ENCODE measurements around the gene CDHR1. TPM values are rescaled to one million over a fixed set of nuclear protein-coding genes. Genes with fewer than 3 reads are reported as not detected.
A peak's percentile ranks its signal among the peaks of the same experiment; 100 is the strongest.

CDHR1 gene
- total and polyA plus RNA-seq, 10 of the 15 experiments (the other 5 are each of a cell fraction or from before 2014, with no cell fraction given), result 0.17 to 3.0 (median 0.34) TPM

- WGBS (ENCODE audit: insufficient coverage, insufficient replicate concordance, low lambda C conversion rate, missing lambda C conversion rate), result 64% methylated on average over 9 of the region's 9 CpGs
- no TSS peak for BruUV-seq (replicated peaks)
- intact Hi-C loops (cut with micrococcal nuclease; ENCODE audit: unreplicated experiment) (loop anchor here (10.0 kb wide), 1 partner anchor 376 kb away; no protein-coding TSS in a partner anchor), in situ Hi-C loops (cut with MboI) (no loop called here)
- no peak overlapping the region for H3K9ac ChIP-seq (ENCODE audit: control insufficient read depth, insufficient read depth, low read length)
- no peaks in the 10 kb centered on the region for H3K27me3 ChIP-seq (replicated peaks in 1 of 2; ENCODE audit: control insufficient read depth in 2 of 2, insufficient read depth in 2 of 2, low read length in 1 of 2)
- H3K27ac ChIP-seq (ENCODE audit: control insufficient read depth, insufficient read depth), result no peak overlapping the region
- ChIA-PET SMC1A (ENCODE audit: uncharacterized antibody, unreplicated experiment) (interaction anchor here (1.0 to 4.5 kb wide), 6 partner anchors 7 to 42 kb away, joined by 3 to 21 read pairs (median 4); partner anchors contain the start of gene GHITM), RAD21 (ENCODE audit: unreplicated experiment) (interaction anchor here (1.0 to 1.2 kb wide), 3 partner anchors 11 to 42 kb away, joined by 3 to 5 read pairs (median 3); no protein-coding TSS in a partner anchor), POLR2A (interaction anchor here (0.9 kb wide), 1 partner anchor 10 kb away, joined by 3 read pairs; no protein-coding TSS in a partner anchor), CTCF (interaction anchor here (0.9 to 25.5 kb wide), 4 partner anchors 10 to 45 kb away, joined by 3 to 788 read pairs (median 32); partner anchors contain the start of gene CDHR1)
- H3K4me3 ChIP-seq, result no peak overlapping the region
- H2AFZ ChIP-seq (ENCODE audit: control insufficient read depth, low read depth, low read length), result no peak overlapping the region
- H3K9me3 ChIP-seq (replicated peaks; ENCODE audit: control insufficient read depth, insufficient read depth, low read length), result no peaks in the 10 kb centered on the region
- H3K4me1 ChIP-seq (ENCODE audit: control insufficient read depth, insufficient read depth, low read length), result peaks cover 7% of the 10 kb centered on the region
- peaks cover 3% of the 10 kb centered on the region; the same call in 1 of the 2 replicates for H4K20me1 ChIP-seq (ENCODE audit: control insufficient read depth, insufficient read depth)
- no peak for DNase-seq (ENCODE audit: low read depth, low spot score)
- ATAC-seq, result no peak
- peaks cover 18% of the 10 kb centered on the region for H3K79me2 ChIP-seq (ENCODE audit: control insufficient read depth, insufficient read depth, low read length)
- no peak for FAIRE-seq
- H3K4me2 ChIP-seq (ENCODE audit: control insufficient read depth, insufficient read depth), result no peak overlapping the region
- peaks cover 0 to 16% of the 10 kb centered on the region in 2 experiments; a peak in 3 of 4 replicates for H3K36me3 ChIP-seq (ENCODE audit: control insufficient read depth in 2 of 2, insufficient read depth in 2 of 2, low read length in 1 of 2)
- TF ChIP-seq TCF7 (IDR thresholded peaks at IDR 0.05; ENCODE audit: borderline replicate concordance) (no peak), MTA3 (IDR thresholded peaks at IDR 0.05; ENCODE audit: borderline replicate concordance, low read length) (0 out of 2 replicates have a peak, but pooled peaks have one; percentile 25)
These were observed 35.2 kb upstream of the CDHR1 start for GRCh38 chr10:84159076-84159685.

DNA sequence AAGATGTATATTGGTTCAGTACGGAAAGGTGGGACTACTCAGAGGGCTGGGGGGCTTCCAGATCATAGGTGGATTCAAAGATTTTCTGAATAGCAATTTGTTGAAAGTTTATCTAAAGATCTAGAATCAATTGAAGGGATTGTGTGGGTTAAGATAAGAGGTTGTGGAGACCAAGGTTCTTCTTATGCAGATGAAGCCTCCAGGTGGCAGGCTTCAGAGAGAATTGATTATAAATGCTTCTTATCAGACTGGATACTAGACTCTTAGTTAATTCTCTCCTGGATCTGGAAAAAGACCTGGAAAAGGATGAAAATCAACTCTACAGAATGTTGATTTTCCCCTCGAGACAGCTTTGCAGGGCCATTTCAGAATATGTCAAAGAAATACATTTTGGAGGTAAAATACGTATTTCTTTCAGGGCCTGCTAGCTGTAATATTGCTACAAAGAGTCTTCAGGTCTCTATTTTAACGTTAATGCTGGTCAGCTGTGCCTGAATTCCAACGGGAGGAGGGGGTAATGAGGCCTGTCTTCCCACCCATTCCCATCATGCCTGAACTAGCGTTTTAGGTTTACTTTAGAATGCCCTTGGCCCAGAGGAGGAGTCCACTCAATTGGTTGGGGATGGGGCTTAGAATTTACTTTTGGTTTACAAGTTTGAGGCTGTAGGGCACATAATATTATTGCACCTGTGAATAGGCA, 33.5 kb upstream of the CDHR1 start:
- Histone ChIP-seq H3K27me3 (replicated peaks in 1 of 2; ENCODE audit: control insufficient read depth in 2 of 2, insufficient read depth in 2 of 2, low read length in 1 of 2) (no peaks in the 10 kb centered on the region), H3K4me1 (ENCODE audit: control insufficient read depth, insufficient read depth, low read length) (peaks cover 19% of the 10 kb centered on the region), H2AFZ (ENCODE audit: control insufficient read depth, low read depth, low read length) (no peak overlapping the region), H3K4me2 (ENCODE audit: control insufficient read depth, insufficient read depth) (no peak overlapping the region), H3K36me3 (ENCODE audit: control insufficient read depth in 2 of 2, insufficient read depth in 2 of 2, low read length in 1 of 2) (peaks cover 2 to 11% of the 10 kb centered on the region in 2 experiments), H3K9me3 (replicated peaks; ENCODE audit: control insufficient read depth, insufficient read depth, low read length) (no peaks in the 10 kb centered on the region), H3K27ac (ENCODE audit: control insufficient read depth, insufficient read depth) (no peak overlapping the region), H3K4me3 (no peak overlapping the region), H3K79me2 (ENCODE audit: control insufficient read depth, insufficient read depth, low read length) (peaks cover 29% of the 10 kb centered on the region), H4K20me1 (ENCODE audit: control insufficient read depth, insufficient read depth) (peaks cover 3% of the 10 kb centered on the region; the same call in 1 of the 2 replicates), H3K9ac (ENCODE audit: control insufficient read depth, insufficient read depth, low read length) (no peak overlapping the region)
- DNase-seq (ENCODE audit: low read depth, low spot score) (no peak), FAIRE-seq (no peak), ATAC-seq (0 out of 3 replicates have a peak, but pooled peaks have one; percentile 18)
- RAD21 ChIA-PET (ENCODE audit: unreplicated experiment), result interaction anchor here (0.9 to 2.0 kb wide), 5 partner anchors 13 to 50 kb away, joined by 3 to 8 read pairs (median 5); no protein-coding TSS in a partner anchor
- POLR2A ChIA-PET, result interaction anchor here (1.0 kb wide), 1 partner anchor 17 kb away, joined by 3 read pairs; no protein-coding TSS in a partner anchor
- in situ Hi-C loops (cut with MboI) (loop anchor here (5.0 kb wide), 1 partner anchor 36 kb away; no protein-coding TSS in a partner anchor), intact Hi-C loops (cut with micrococcal nuclease; ENCODE audit: unreplicated experiment) (loop anchor here (2.0 kb wide), 1 partner anchor 44 kb away; no protein-coding TSS in a partner anchor)
- WGBS (ENCODE audit: insufficient coverage, insufficient replicate concordance, low lambda C conversion rate, missing lambda C conversion rate), result 78% methylated on average over 6 of the region's 6 CpGs
- SMC1A ChIA-PET (ENCODE audit: uncharacterized antibody, unreplicated experiment), result interaction anchor here (1.1 to 2.3 kb wide), 5 partner anchors 11 to 44 kb away, joined by 3 to 10 read pairs (median 7); no protein-coding TSS in a partner anchor
- TF ChIP-seq HDAC6 (IDR thresholded peaks at IDR 0.05; ENCODE audit: unreplicated experiment) (no peak), BCLAF1 (IDR thresholded peaks at IDR 0.05) (no peak), RAD21 (IDR thresholded peaks at IDR 0.05; ENCODE audit: insufficient read depth, low read depth, low read length) (no peak), NR2F1 (conservative IDR thresholded peaks at IDR 0.05) (no peak), EP300 (IDR thresholded peaks at IDR 0.05; ENCODE audit: borderline replicate concordance in 1 of 2, control insufficient read depth in 1 of 2, low read depth in 2 of 2, low read length in 2 of 2) (no peak)
- no TSS peak for BruUV-seq (replicated peaks)
- CTCF ChIA-PET, result interaction anchor here (1.6 to 25.5 kb wide), 4 partner anchors 13 to 43 kb away, joined by 4 to 788 read pairs (median 34); partner anchors contain the start of gene CDHR1
